Endometrium (tissue), 2 donors: ENCODE results near the gene EGFR.

Experiments used
- FAIRE-seq: peaks from 2 replicates; lab custom pipeline; 2012; peaks lifted over from hg19 to GRCh38; lab: Jason Lieb, UNC
- donor health status: control.
- donor health status: control.

EGFR gene

GRCh38 chr7:55018361-55019190, at the start of gene EGFR:
Gene EGFR (plus strand): TSS chr7:55019017. CDS start chr7:55019278, 261 bp downstream.
- no peak for FAIRE-seq

GRCh38 chr7:54969208-54969967, 49.4 kb upstream of the EGFR start:
- no peak for FAIRE-seq

GRCh38 chr7:54972733-54973294, 46.0 kb upstream of the EGFR start:
- no peak for FAIRE-seq

- no peak for FAIRE-seq
Observed at GRCh38 chr7:54978364-54979116, 40.3 kb upstream of the EGFR start.

GRCh38 chr7:54980521-54980920, 38.3 kb upstream of the EGFR start:
- FAIRE-seq: no peak

- no peak for FAIRE-seq
Observed at GRCh38 chr7:54981913-54982312, 36.9 kb upstream of the EGFR start.

GRCh38 chr7:54985426-54986330, 33.1 kb upstream of the EGFR start:
- FAIRE-seq: no peak

- no peak for FAIRE-seq
Observed at GRCh38 chr7:54986716-54987115, 32.1 kb upstream of the EGFR start.

- peak; percentile 98 for FAIRE-seq
Observed at GRCh38 chr7:54987772-54988171, 31.0 kb upstream of the EGFR start.

GRCh38 chr7:54988516-54988915, 30.3 kb upstream of the EGFR start:
- FAIRE-seq: no peak

GRCh38 chr7:54989453-54990225, 29.2 kb upstream of the EGFR start:
- FAIRE-seq: peak; percentile 15

- no peak for FAIRE-seq
Observed at GRCh38 chr7:54991341-54991740, 27.5 kb upstream of the EGFR start.

GRCh38 chr7:54992871-54993475, 25.8 kb upstream of the EGFR start:
- no peak for FAIRE-seq

GRCh38 chr7:54995166-54995565, 23.7 kb upstream of the EGFR start:
- FAIRE-seq: no peak

GRCh38 chr7:54995610-54996363, 23.0 kb upstream of the EGFR start:
- FAIRE-seq: no peak

GRCh38 chr7:54996391-54996790, 22.4 kb upstream of the EGFR start:
- no peak for FAIRE-seq

- no peak for FAIRE-seq
Observed at GRCh38 chr7:55004579-55004978, 14.2 kb upstream of the EGFR start.

GRCh38 chr7:55005241-55005851, 13.5 kb upstream of the EGFR start:
- FAIRE-seq: no peak

- no peak for FAIRE-seq
Observed at GRCh38 chr7:55006499-55006898, 12.3 kb upstream of the EGFR start.
